Measurements from ENCODE around the gene WNK2.

- TF ChIP-seq FOS (IDR thresholded peaks at IDR 0.05; ENCODE audit: borderline replicate concordance, insufficient read depth, low read length) (no peak), CTCF (IDR thresholded peaks at IDR 0.05; ENCODE audit: extremely low read depth in 1 of 2, insufficient read depth in 1 of 2, low read depth in 1 of 2, low read length in 2 of 2) (no peak), MAX (IDR thresholded peaks at IDR 0.05; ENCODE audit: insufficient read depth, insufficient read length) (no peak), EZH2 (IDR thresholded peaks at IDR 0.05; ENCODE audit: borderline replicate concordance, low read depth, low read length, severe bottlenecking) (no peak), JUN (IDR thresholded peaks at IDR 0.05; ENCODE audit: borderline replicate concordance, insufficient read depth, insufficient read length, low read depth) (no peak), POLR2AphosphoS5 (IDR thresholded peaks at IDR 0.05; ENCODE audit: insufficient read depth, low read depth, low read length) (no peak), POLR2A (IDR thresholded peaks at IDR 0.05; ENCODE audit: low read depth, low read length) (no peak)
Observed at GRCh38 chr9:93252116-93252780, 68.3 kb downstream of the WNK2 start.

Measured in endothelial cell of umbilical vein (primary cell).